A549 (cell line): ENCODE data around the gene CDC42BPB. TPM values are rescaled to one million over a fixed set of nuclear protein-coding genes. Genes with fewer than 3 reads are reported as not detected.

ENCODE experiments used
- ATAC-seq, 2 experiments: fragments of 200-7000 bp in 1 of 2; fragments of >200 bp in 1 of 2; cut with Nextera tagmentation in 1 of 2; cut with Tn5 transposase in 1 of 2; 3 replicates each; pipeline versions ENCODE4 v1.8.0 to v1.9.1; 2018 to 2020; ENCODE audit warnings: mild to moderate bottlenecking in 1 of 2, moderate library complexity in 1 of 2
- CTCF ChIA-PET: fragments of 300-600 bp; sonication (Branson Sonifier 250); formaldehyde crosslinking; extraction: SDS; loops from one replicate; lab custom pipeline; 2021; ENCODE audit warnings: antibody characterized with exemption, inconsistent platforms; lab: Yijun Ruan, JAX
- POLR2A ChIA-PET: fragments of 350-600 bp; formaldehyde crosslinking; extraction: SDS; loops from one replicate; lab custom pipeline; 2021; ENCODE audit warnings: antibody characterized with exemption, inconsistent platforms; lab: Yijun Ruan, JAX
- DNase-seq, 2 experiments: peaks; one replicate each; pipeline versions ENCODE4 v3.0.0 to v3.0.0-alpha.2; 2011 to 2016; ENCODE audit warnings: low read depth in 1 of 2, low spot score in 1 of 2
- FAIRE-seq: peaks from 2 replicates; lab custom pipeline; 2011; peaks lifted over from hg19 to GRCh38; lab: Jason Lieb, UNC
- H3K27ac ChIP-seq, 2 experiments: fragments of >200 bp; sonication (Bioruptor Twin); formaldehyde crosslinking; 3 replicates each; pipeline ENCODE4 v1.5.1; 2016 to 2017
- H3K4me1 ChIP-seq: fragments of >200 bp; sonication (Bioruptor Twin); formaldehyde crosslinking; 3 replicates; pipeline ENCODE4 v1.6.1; 2016
- H3K4me2 ChIP-seq: fragments of >200 bp; sonication (Bioruptor Twin); formaldehyde crosslinking; 3 replicates; pipeline ENCODE4 v1.6.1; 2016
- H3K4me3 ChIP-seq: fragments of >200 bp; sonication (Bioruptor Twin); formaldehyde crosslinking; 3 replicates; pipeline ENCODE4 v1.5.1; 2016
- H3K9me3 ChIP-seq: fragments of >200 bp; sonication (Bioruptor Twin); formaldehyde crosslinking; 3 replicates; pipeline ENCODE4 v1.6.1; 2016
- CEBPB ChIP-seq, 2 experiments: fragments of >200 bp in 1 of 2; sonication (Bioruptor Twin) in 1 of 2; formaldehyde crosslinking in 1 of 2; IDR thresholded peaks; 2 replicates each; pipeline ENCODE4 v1.6.1; 2012 to 2016
- CHD2 ChIP-seq: fragments of 150-350 bp; IDR thresholded peaks from 2 replicates; pipeline ENCODE4 v1.6.1; 2014; ENCODE audit warnings: low read length; ENCODE audit not compliant: partially characterized antibody
- EHF ChIP-seq: fragments of 250-450 bp; sonication (Bioruptor Pico); IDR thresholded peaks from 2 replicates; pipeline ENCODE4 v1.5.0; 2020; ENCODE audit warnings: mild to moderate bottlenecking
- GATA3 ChIP-seq: IDR thresholded peaks from 2 replicates; pipeline ENCODE4 v1.6.1; 2012; ENCODE audit warnings: borderline replicate concordance
- HDAC2 ChIP-seq: fragments of 200-600 bp; sonication (generic); IDR thresholded peaks from 2 replicates; pipeline ENCODE4 v1.6.1; 2016
- HOXA7 ChIP-seq: fragments of 250-450 bp; sonication (Bioruptor Pico); IDR thresholded peaks from 2 replicates; pipeline ENCODE4 v1.5.0; 2020; ENCODE audit warnings: mild to moderate bottlenecking, moderate library complexity
- HOXB13 ChIP-seq: fragments of 250-450 bp; sonication (Bioruptor Pico); IDR thresholded peaks from 2 replicates; pipeline ENCODE4 v1.5.0; 2020; ENCODE audit warnings: low read depth, mild to moderate bottlenecking, moderate library complexity
- JUN ChIP-seq, 2 experiments: fragments of >200 bp; sonication (Bioruptor Twin); formaldehyde crosslinking; IDR thresholded peaks; 2 replicates in 1 of 2; 3 replicates in 1 of 2; pipeline ENCODE4 v1.6.1; 2016 to 2017
- JUNB ChIP-seq: fragments of >200 bp; sonication (Bioruptor Twin); formaldehyde crosslinking; IDR thresholded peaks from 2 replicates; pipeline ENCODE4 v1.6.1; 2016
- MAFK ChIP-seq: fragments of 450-650 bp; IDR thresholded peaks from 2 replicates; pipeline ENCODE4 v1.6.1; 2014; ENCODE audit not compliant: partially characterized antibody
- MAZ ChIP-seq: fragments of 150-350 bp; IDR thresholded peaks from 2 replicates; pipeline ENCODE4 v1.6.1; 2014; ENCODE audit warnings: antibody characterized with exemption, low read depth, low read length, borderline replicate concordance
- MYC ChIP-seq: IDR thresholded peaks from 2 replicates; pipeline ENCODE4 v1.6.1; 2012; ENCODE audit warnings: mild to moderate bottlenecking, inconsistent platforms, low read length, improper control_type of control experiment, borderline replicate concordance
- NPAS2 ChIP-seq: fragments of 250-450 bp; sonication (Bioruptor Pico); IDR thresholded peaks from 2 replicates; pipeline ENCODE4 v1.8.0; 2022; ENCODE audit warnings: mild to moderate bottlenecking, moderate library complexity, borderline replicate concordance
- PHF8 ChIP-seq: fragments of 200-600 bp; sonication (generic); IDR thresholded peaks from 2 replicates; pipeline ENCODE4 v1.6.1; 2016; ENCODE audit warnings: low read depth, mild to moderate bottlenecking, antibody characterized with exemption, moderate library complexity, borderline replicate concordance
- RAD21 ChIP-seq, 2 experiments: fragments of >200 bp in 1 of 2; sonication (Bioruptor Twin) in 1 of 2; formaldehyde crosslinking in 1 of 2; IDR thresholded peaks in 1 of 2; conservative IDR thresholded peaks in 1 of 2; 2 replicates in 1 of 2; 3 replicates in 1 of 2; pipeline ENCODE4 v1.6.1; 2012 to 2018; ENCODE audit warnings: inconsistent platforms in 1 of 2
- RARB ChIP-seq: fragments of 250-450 bp; sonication (Bioruptor Pico); IDR thresholded peaks from 2 replicates; pipeline ENCODE4 v1.8.0; 2021; ENCODE audit warnings: mild to moderate bottlenecking, moderate library complexity
- RCOR1 ChIP-seq: fragments of 150-350 bp; IDR thresholded peaks from 2 replicates; pipeline ENCODE4 v1.6.1; 2014; ENCODE audit warnings: antibody characterized with exemption, low read length, low read depth
- RFX5 ChIP-seq: fragments of 450-650 bp; IDR thresholded peaks from 2 replicates; pipeline ENCODE4 v1.7.1; 2014; ENCODE audit warnings: antibody characterized with exemption, mild to moderate bottlenecking, moderate library complexity
- RNF2 ChIP-seq: fragments of 200-600 bp; sonication (generic); IDR thresholded peaks from 2 replicates; pipeline ENCODE4 v1.6.1; 2016; ENCODE audit warnings: low read depth, mild to moderate bottlenecking, antibody characterized with exemption, moderate library complexity, borderline replicate concordance
- SMC3 ChIP-seq: fragments of >200 bp; sonication (Bioruptor Twin); formaldehyde crosslinking; IDR thresholded peaks from 3 replicates; pipeline ENCODE4 v1.6.1; 2018; ENCODE audit warnings: inconsistent platforms
- SREBF2 ChIP-seq: fragments of 450-650 bp; IDR thresholded peaks from 2 replicates; pipeline ENCODE4 v1.6.1; 2014; ENCODE audit warnings: mild to moderate bottlenecking, moderate library complexity
- TFCP2L1 ChIP-seq: fragments of 250-450 bp; sonication (Bioruptor Pico); IDR thresholded peaks from 2 replicates; pipeline ENCODE4 v1.5.0; 2021; ENCODE audit warnings: mild to moderate bottlenecking
- ZFP36 ChIP-seq: fragments of 450-650 bp; IDR thresholded peaks from 2 replicates; pipeline ENCODE4 v1.6.1; 2014; ENCODE audit warnings: borderline replicate concordance; ENCODE audit not compliant: partially characterized antibody
- ZSCAN20 ChIP-seq: fragments of 250-450 bp; sonication (Bioruptor Pico); IDR thresholded peaks from 2 replicates; pipeline ENCODE4 v1.8.0; 2022; ENCODE audit warnings: mild to moderate bottlenecking, moderate library complexity
- WGBS: methylation state at CpG from one replicate; pipeline ENCODE4 v1.1.6; 2017; ENCODE audit errors: missing lambda C conversion rate; 5-methylcytosine and 5-hydroxymethylcytosine counted together
- polyA plus RNA-seq, 4 experiments: library from polyadenylated mRNA; depleted of rRNA in 3 of 4; stranded (reverse); fragments of >200 nt; fragmentation: RNase III in 1 of 4; extraction: RNeasy Plus Mini Kit Qiagen cat#74134 plus additional on column Dnase treatment in 1 of 4; gene quantifications; 2 replicates in 3 of 4; 3 replicates in 1 of 4; pipeline ENCODE4 v1.2.3, GENCODE V29; 2011 to 2017
- TF ChIP-seq, protein P1 (sequence below): fragments of 450-650 bp; IDR thresholded peaks from 2 replicates; pipeline ENCODE4 v1.6.1; 2014; ENCODE audit warnings: antibody characterized with exemption
- TF ChIP-seq, protein P2 (sequence below): fragments of >200 bp; sonication (Bioruptor Twin); formaldehyde crosslinking; IDR thresholded peaks from 2 replicates; pipeline ENCODE4 v1.6.1; 2016
- TF ChIP-seq, protein P3 (sequence below): fragments of 250-450 bp; sonication (Bioruptor Pico); IDR thresholded peaks from 2 replicates; pipeline ENCODE4 v1.5.0; 2021; ENCODE audit warnings: mild to moderate bottlenecking, moderate library complexity, borderline replicate concordance
- TF ChIP-seq, protein P4 (sequence below): fragments of >200 bp; sonication (Bioruptor Twin); formaldehyde crosslinking; IDR thresholded peaks from 3 replicates; pipeline ENCODE4 v1.6.1; 2016

The CDC42BPB gene
- polyA plus RNA-seq, 2 of the 4 experiments (the other 2 are of a cell fraction) = 56.4 to 57.1 TPM

DNA sequence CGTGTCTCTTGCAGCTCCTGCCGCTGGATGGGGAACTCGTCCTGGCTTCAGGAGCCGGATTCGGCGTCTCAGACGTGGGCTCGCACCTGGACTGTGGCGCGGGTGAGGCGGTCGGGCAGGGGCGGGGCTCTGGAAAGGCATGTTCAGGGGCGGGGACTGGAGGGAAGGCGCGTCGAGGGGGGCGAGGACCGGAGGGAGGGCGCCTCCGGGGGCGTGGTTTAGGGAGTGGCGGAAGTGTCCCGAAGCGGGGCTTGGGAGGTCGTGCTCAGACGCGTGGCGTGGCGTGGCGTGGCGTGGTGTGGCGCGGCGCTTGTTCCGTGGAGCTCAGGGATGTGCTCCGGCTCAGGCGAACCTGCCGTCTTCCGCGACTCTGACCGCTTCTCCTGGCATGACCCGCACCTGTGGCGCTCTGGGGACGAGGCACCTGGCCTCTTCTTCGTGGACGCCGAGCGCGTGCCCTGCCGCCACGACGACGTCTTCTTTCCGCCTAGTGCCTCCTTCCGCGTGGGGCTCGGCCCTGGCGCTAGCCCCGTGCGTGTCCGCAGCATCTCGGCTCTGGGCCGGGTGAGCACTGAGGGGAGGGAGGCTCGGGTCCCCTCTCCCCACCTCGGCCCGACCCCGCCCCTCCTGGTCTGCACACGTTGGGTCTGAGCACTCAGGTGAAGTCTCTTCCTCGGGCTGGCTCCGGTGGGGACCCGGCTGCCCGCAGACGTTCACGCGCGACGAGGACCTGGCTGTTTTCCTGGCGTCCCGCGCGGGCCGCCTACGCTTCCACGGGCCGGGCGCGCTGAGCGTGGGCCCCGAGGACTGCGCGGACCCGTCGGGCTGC lies 128.7 kb downstream of the CDC42BPB start:
- TF ChIP-seq GATA3 (no peak), TFCP2L1 (no peak), CEBPB (IDR thresholded peaks at IDR 0.05) (no peak), ZSCAN20 (no peak), MAFK (no peak), ZFP36 (no peak), HOXB13 (CRISPR knock-in tag) (no peak), SMC3 (no peak), CHD2 (no peak), JUN (IDR thresholded peaks at IDR 0.05) (no peak), SREBF2 (no peak), RFX5 (no peak), PHF8 (no peak)
- TF ChIP-seq, protein P1, sequence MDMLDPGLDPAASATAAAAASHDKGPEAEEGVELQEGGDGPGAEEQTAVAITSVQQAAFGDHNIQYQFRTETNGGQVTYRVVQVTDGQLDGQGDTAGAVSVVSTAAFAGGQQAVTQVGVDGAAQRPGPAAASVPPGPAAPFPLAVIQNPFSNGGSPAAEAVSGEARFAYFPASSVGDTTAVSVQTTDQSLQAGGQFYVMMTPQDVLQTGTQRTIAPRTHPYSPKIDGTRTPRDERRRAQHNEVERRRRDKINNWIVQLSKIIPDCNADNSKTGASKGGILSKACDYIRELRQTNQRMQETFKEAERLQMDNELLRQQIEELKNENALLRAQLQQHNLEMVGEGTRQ = no peak
- TF ChIP-seq, protein P2, sequence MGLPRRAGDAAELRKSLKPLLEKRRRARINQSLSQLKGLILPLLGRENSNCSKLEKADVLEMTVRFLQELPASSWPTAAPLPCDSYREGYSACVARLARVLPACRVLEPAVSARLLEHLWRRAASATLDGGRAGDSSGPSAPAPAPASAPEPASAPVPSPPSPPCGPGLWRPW = no peak
- H3K4me2 ChIP-seq = no peak overlapping the region
- no peak for ATAC-seq
- DNase-seq = no peak
- ChIA-PET CTCF (no interaction called here), POLR2A (no interaction called here)
- no peak for FAIRE-seq
- H3K4me3 ChIP-seq = no peak overlapping the region
- H3K9me3 ChIP-seq = no peaks in the 10 kb centered on the region
- H3K4me1 ChIP-seq = no peaks in the 10 kb centered on the region
- WGBS = 92% methylated on average over 75 of the region's 94 CpGs
- no peak overlapping the region for H3K27ac ChIP-seq

DNA sequence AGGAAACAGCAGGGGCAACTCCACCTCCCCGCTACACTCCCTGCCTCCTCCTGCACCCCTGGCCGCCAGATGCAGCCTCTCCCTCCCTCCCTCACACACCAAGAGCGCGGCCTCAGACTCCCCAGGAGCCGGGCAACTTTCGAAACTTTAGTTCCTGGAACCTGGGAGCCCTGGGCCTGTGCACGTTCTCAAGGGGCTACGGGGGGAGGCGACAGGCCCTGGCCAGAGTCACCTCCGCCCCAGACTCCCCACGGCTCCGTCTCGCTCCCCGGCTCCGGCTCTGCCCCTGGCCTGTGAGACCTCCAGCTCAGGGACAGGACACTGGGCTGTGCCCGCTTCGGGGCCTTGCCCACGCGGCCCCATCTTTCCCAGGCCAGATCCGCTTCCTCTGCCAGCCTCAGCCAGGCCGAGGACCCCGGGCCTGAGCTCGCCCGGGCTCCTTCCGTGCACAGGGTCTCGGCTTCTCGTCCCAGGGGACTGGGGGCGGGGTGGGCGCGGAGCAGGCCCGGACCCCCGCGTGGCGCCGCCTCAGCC lies 129.4 kb downstream of the CDC42BPB start:
- H3K9me3 ChIP-seq = no peaks in the 10 kb centered on the region
- no peak for TF ChIP-seq EHF (CRISPR knock-in tag)
- no peak for TF ChIP-seq HOXA7 (CRISPR knock-in tag)
- no peak for TF ChIP-seq MAZ
- TF ChIP-seq RFX5 = no peak
- TF ChIP-seq JUNB = no peak
- TF ChIP-seq RARB (CRISPR knock-in tag) = no peak
- no peak for TF ChIP-seq RNF2
- no peak for TF ChIP-seq MYC
- no peak for TF ChIP-seq NPAS2 (CRISPR knock-in tag)
- no peak for TF ChIP-seq RAD21 (conservative IDR thresholded peaks at IDR 0.05 in 1 of 2, IDR thresholded peaks at IDR 0.05 in 1 of 2)
- TF ChIP-seq RCOR1 = no peak
- no peak for TF ChIP-seq ZFP36
- no peak for TF ChIP-seq HDAC2
- TF ChIP-seq GATA3 = no peak
- TF ChIP-seq TFCP2L1 = no peak
- TF ChIP-seq, protein P3, sequence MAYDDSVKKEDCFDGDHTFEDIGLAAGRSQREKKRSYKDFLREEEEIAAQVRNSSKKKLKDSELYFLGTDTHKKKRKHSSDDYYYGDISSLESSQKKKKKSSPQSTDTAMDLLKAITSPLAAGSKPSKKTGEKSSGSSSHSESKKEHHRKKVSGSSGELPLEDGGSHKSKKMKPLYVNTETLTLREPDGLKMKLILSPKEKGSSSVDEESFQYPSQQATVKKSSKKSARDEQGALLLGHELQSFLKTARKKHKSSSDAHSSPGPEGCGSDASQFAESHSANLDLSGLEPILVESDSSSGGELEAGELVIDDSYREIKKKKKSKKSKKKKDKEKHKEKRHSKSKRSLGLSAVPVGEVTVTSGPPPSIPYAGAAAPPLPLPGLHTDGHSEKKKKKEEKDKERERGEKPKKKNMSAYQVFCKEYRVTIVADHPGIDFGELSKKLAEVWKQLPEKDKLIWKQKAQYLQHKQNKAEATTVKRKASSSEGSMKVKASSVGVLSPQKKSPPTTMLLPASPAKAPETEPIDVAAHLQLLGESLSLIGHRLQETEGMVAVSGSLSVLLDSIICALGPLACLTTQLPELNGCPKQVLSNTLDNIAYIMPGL = no peak
- TF ChIP-seq, protein P4, sequence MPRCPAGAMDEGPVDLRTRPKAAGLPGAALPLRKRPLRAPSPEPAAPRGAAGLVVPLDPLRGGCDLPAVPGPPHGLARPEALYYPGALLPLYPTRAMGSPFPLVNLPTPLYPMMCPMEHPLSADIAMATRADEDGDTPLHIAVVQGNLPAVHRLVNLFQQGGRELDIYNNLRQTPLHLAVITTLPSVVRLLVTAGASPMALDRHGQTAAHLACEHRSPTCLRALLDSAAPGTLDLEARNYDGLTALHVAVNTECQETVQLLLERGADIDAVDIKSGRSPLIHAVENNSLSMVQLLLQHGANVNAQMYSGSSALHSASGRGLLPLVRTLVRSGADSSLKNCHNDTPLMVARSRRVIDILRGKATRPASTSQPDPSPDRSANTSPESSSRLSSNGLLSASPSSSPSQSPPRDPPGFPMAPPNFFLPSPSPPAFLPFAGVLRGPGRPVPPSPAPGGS = no peak
- TF ChIP-seq CHD2 = no peak
- TF ChIP-seq, all 56 proteins: peak for 0
- FAIRE-seq (no peak), ATAC-seq (peak in 1 of 2 experiments; percentile 3; a peak in 2 of 6 replicates), DNase-seq (no peak)
- peaks cover 3% of the 10 kb centered on the region; the same call in 2 of the 3 replicates for H3K4me1 ChIP-seq
- H3K27ac ChIP-seq = no peak overlapping the region
- WGBS = 85% methylated on average over 26 of the region's 35 CpGs
- no peak overlapping the region for H3K4me3 ChIP-seq
- no peak overlapping the region for H3K4me2 ChIP-seq
- CTCF ChIA-PET = no interaction called here
- POLR2A ChIA-PET = no interaction called here
